Esophagus squamous epithelium (tissue), 4 donors: Measurements from ENCODE around the gene MTG2.

Source experiments
- CTCF ChIP-seq, 6 experiments: fragments of 450-650 bp in 4 of 6; fragments of 200-600 bp in 2 of 6; sonication (generic) in 2 of 6; IDR thresholded peaks; one replicate each; pipeline ENCODE4 v1.5.1; 2016 to 2019; ENCODE audit warnings: antibody characterized with exemption in 6 of 6, mild to moderate bottlenecking in 4 of 6, moderate library complexity in 4 of 6
- POLR2A ChIP-seq, 4 donors: fragments of 450-650 bp; IDR thresholded peaks; one replicate each; pipeline ENCODE4 v1.6.1; 2017; ENCODE audit warnings: antibody characterized with exemption in 4 of 4, mild to moderate bottlenecking in 4 of 4, moderate library complexity in 3 of 4

- TF ChIP-seq CTCF (IDR thresholded peaks at IDR 0.05) = no peak
- TF ChIP-seq POLR2A (IDR thresholded peaks at IDR 0.05) = no peak
Measured at GRCh38 chr20:62202083-62202395, 19.2 kb downstream of the MTG2 start.
